ENCODE measurements around the gene OR2A5. TPM values are rescaled to one million over a fixed set of nuclear protein-coding genes. Genes with fewer than 3 reads are reported as not detected.

OR2A5 gene
- total RNA-seq, 2 donors from 2014 or later = not detected

DNA sequence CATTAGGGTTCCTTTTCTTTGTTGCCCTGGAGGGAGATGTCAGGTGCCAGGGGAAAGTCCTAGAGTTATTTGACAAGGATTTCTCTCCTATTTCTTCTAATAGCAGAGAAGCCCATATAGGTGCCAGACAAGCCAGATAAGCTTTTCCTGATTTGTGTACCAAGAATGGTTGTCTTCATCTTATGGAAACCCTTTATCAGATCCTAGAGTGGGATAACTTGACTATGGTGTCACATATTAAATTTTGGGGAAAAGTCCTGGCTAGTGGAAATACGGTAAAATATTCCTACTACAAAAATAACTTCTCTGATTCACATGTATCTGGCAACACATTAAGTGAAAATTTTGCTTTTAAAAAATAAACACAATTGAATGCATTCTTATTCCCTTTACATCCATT lies 38.5 kb downstream of the OR2A5 start:
- H3K27me3 ChIP-seq (replicated peaks; ENCODE audit: insufficient read depth) = no peaks in the 10 kb centered on the region
- DNase-seq (ENCODE audit: low spot score) = no peak
- H3K4me1 ChIP-seq (replicated peaks) = no peaks in the 10 kb centered on the region
- no peak overlapping the region for H3K4me3 ChIP-seq
- H3K9me3 ChIP-seq = no peaks in the 10 kb centered on the region
- no peaks in the 10 kb centered on the region for H3K36me3 ChIP-seq
- intact Hi-C loops (cut with DNase I) = no loop called here
- no peak for TF ChIP-seq POLR2A (IDR thresholded peaks at IDR 0.05)
- TF ChIP-seq, protein P1, sequence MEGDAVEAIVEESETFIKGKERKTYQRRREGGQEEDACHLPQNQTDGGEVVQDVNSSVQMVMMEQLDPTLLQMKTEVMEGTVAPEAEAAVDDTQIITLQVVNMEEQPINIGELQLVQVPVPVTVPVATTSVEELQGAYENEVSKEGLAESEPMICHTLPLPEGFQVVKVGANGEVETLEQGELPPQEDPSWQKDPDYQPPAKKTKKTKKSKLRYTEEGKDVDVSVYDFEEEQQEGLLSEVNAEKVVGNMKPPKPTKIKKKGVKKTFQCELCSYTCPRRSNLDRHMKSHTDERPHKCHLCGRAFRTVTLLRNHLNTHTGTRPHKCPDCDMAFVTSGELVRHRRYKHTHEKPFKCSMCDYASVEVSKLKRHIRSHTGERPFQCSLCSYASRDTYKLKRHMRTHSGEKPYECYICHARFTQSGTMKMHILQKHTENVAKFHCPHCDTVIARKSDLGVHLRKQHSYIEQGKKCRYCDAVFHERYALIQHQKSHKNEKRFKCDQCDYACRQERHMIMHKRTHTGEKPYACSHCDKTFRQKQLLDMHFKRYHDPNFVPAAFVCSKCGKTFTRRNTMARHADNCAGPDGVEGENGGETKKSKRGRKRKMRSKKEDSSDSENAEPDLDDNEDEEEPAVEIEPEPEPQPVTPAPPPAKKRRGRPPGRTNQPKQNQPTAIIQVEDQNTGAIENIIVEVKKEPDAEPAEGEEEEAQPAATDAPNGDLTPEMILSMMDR (IDR thresholded peaks at IDR 0.05) = no peak
- TF ChIP-seq POLR2AphosphoS5 (IDR thresholded peaks at IDR 0.05) = no peak
- 68% methylated on average over 1 of the region's 1 CpG for WGBS
- no peak overlapping the region for H3K27ac ChIP-seq

DNA sequence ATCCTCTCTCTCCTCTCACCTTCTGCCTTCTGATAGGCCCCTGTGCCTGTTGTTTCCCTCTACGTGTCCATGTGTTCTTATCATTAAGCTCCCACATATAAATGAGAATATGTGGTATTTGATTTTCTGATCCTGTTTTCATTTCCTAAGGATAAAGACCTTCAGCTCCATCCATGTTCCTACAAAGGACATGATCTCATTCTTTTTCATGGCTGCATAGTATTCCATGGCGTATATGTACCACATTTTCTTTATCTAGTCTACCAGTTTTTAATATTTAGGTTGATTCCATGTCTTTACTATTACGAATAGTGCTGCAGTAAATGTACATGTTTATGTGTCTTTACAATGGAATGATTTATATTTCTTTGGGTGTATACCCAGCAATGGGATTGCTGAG lies 41.9 kb downstream of the OR2A5 start:
- no peak for TF ChIP-seq POLR2AphosphoS5 (IDR thresholded peaks at IDR 0.05)
- 90% methylated on average over 3 of the region's 3 CpGs for WGBS
- Histone ChIP-seq H3K27ac (no peak overlapping the region), H3K4me1 (replicated peaks) (no peaks in the 10 kb centered on the region), H3K27me3 (replicated peaks; ENCODE audit: insufficient read depth) (no peaks in the 10 kb centered on the region), H3K36me3 (no peaks in the 10 kb centered on the region), H3K9me3 (no peaks in the 10 kb centered on the region), H3K4me3 (no peak overlapping the region)
- DNase-seq (ENCODE audit: low spot score) = no peak
- intact Hi-C loops (cut with DNase I) = no loop called here

- H3K36me3 ChIP-seq = no peaks in the 10 kb centered on the region
- H3K27me3 ChIP-seq (replicated peaks; ENCODE audit: insufficient read depth) = no peaks in the 10 kb centered on the region
- intact Hi-C loops (cut with DNase I) = no loop called here
- no peak overlapping the region for H3K4me3 ChIP-seq
- TF ChIP-seq POLR2A (IDR thresholded peaks at IDR 0.05) = no peak
- TF ChIP-seq POLR2AphosphoS5 (IDR thresholded peaks at IDR 0.05) = no peak
- TF ChIP-seq, protein P1 (IDR thresholded peaks at IDR 0.05) = no peak
- no peaks in the 10 kb centered on the region for H3K9me3 ChIP-seq
- H3K4me1 ChIP-seq (replicated peaks) = no peaks in the 10 kb centered on the region
- no peak overlapping the region for H3K27ac ChIP-seq
- no peak for DNase-seq (ENCODE audit: low spot score)
These were observed 50.0 kb downstream of the OR2A5 start for GRCh38 chr7:144098776-144099175.

DNA sequence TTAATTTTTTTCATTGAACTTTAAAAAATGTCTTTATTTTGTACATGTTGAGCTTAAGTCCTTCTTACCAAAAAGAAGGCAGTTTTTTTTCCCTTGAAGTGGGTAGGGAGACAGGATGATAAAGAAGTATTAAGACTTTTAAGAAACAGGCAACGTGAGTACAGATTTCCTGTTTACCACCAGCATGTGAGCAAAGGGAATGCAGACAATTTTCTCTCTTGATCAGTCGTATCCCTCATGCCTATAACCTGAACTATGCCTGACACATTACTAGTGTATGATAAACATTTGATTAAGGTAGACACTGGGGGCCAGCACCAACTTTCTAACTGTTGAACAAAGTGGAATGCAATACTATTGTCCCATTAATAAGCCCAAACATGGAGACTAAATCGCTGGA lies 51.9 kb downstream of the OR2A5 start:
- H3K27ac ChIP-seq = no peak overlapping the region
- no peaks in the 10 kb centered on the region for H3K9me3 ChIP-seq
- no peaks in the 10 kb centered on the region for H3K36me3 ChIP-seq
- no peak for DNase-seq (ENCODE audit: low spot score)
- intact Hi-C loops (cut with DNase I) = no loop called here
- no peaks in the 10 kb centered on the region for H3K4me1 ChIP-seq (replicated peaks)
- H3K4me3 ChIP-seq = no peak overlapping the region
- TF ChIP-seq POLR2AphosphoS5 (IDR thresholded peaks at IDR 0.05) (no peak), POLR2A (IDR thresholded peaks at IDR 0.05) (no peak)
- TF ChIP-seq, protein P1 (IDR thresholded peaks at IDR 0.05) = no peak
- no peaks in the 10 kb centered on the region for H3K27me3 ChIP-seq (replicated peaks; ENCODE audit: insufficient read depth)
- 50% methylated on average over 3 of the region's 3 CpGs for WGBS

DNA sequence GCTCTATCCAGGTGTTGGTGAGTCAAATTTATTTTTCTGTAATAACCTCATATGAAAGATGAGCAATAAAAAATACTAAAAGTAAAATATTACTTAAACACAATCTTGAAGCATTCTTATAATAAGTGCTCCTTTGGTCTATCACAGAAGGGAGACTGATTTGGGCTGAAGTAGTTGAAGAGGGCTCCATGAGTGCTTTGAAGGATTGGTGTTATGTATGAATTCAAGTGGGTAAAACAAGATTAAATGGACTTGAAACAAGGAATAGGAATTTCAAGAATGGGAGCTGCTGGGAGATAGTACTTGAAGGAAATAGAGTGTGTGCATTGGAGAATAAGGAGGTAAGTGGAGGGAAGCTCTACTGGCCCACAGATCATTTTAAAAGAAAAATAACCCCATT lies 53.3 kb downstream of the OR2A5 start:
- TF ChIP-seq POLR2AphosphoS5 (IDR thresholded peaks at IDR 0.05) (no peak), POLR2A (IDR thresholded peaks at IDR 0.05) (no peak)
- TF ChIP-seq, protein P1 (IDR thresholded peaks at IDR 0.05) = no peak

More for the DNA sequence above, 53.3 kb downstream of the OR2A5 start:
- Histone ChIP-seq H3K27ac (no peak overlapping the region), H3K9me3 (no peaks in the 10 kb centered on the region), H3K4me1 (replicated peaks) (no peaks in the 10 kb centered on the region), H3K36me3 (no peaks in the 10 kb centered on the region), H3K27me3 (replicated peaks; ENCODE audit: insufficient read depth) (no peaks in the 10 kb centered on the region), H3K4me3 (no peak overlapping the region)
- intact Hi-C loops (cut with DNase I) = no loop called here
- no peak for DNase-seq (ENCODE audit: low spot score)

Data from prostate gland (tissue), 2 donors.